Measurements from ENCODE around the gene SUN5.
"Not testable (repeated sequence)": the region's sequence is repeated elsewhere in the genome, so short reads cannot be mapped to it uniquely, and the experiment has no call there.

The SUN5 gene

DNA sequence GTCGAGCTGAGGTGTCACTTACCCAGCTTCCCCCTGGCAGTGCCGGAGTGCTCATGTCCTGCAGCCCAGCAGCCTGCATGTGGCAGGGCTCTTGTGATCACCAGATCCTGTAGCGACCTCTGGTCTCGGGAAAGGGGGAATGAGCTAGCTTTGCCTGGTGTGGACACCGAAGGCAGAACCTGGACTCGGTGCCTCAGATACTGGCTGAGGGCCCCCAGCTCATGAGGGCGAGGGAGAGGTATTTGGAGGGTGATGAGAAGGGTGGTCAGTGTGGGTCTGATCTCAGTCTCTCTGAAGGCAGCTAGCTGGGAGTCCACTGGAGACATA, 26.3 kb downstream of the SUN5 start:
- in situ Hi-C loops (cut with HindIII; ENCODE audit: low sequenced_read_pairs), result no loop called here

GRCh38 chr20:32977281-32978008, 26.8 kb downstream of the SUN5 start:
- in situ Hi-C loops (cut with HindIII; ENCODE audit: low sequenced_read_pairs), result no loop called here

DNA sequence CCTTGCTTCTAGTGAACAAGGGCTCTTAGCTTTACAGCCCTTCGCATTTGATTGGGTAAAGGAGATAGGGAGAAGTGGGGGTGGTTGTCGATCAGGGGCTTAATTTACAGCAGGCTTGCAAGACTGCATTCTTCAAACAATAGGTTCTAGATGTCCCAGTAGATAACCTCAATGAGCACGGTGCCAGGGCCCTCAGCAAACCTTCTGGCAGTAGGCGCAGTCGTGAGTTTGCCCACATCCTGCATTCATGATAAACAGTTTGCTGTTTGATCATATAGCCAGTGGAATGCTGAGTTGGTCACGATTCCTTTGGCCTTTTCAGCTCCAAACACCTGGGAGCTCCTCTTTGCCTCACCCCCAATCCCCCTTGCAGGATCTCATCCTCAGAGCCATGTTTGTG, 27.5 kb downstream of the SUN5 start:
- in situ Hi-C loops (cut with HindIII; ENCODE audit: low sequenced_read_pairs), result no loop called here

DNA sequence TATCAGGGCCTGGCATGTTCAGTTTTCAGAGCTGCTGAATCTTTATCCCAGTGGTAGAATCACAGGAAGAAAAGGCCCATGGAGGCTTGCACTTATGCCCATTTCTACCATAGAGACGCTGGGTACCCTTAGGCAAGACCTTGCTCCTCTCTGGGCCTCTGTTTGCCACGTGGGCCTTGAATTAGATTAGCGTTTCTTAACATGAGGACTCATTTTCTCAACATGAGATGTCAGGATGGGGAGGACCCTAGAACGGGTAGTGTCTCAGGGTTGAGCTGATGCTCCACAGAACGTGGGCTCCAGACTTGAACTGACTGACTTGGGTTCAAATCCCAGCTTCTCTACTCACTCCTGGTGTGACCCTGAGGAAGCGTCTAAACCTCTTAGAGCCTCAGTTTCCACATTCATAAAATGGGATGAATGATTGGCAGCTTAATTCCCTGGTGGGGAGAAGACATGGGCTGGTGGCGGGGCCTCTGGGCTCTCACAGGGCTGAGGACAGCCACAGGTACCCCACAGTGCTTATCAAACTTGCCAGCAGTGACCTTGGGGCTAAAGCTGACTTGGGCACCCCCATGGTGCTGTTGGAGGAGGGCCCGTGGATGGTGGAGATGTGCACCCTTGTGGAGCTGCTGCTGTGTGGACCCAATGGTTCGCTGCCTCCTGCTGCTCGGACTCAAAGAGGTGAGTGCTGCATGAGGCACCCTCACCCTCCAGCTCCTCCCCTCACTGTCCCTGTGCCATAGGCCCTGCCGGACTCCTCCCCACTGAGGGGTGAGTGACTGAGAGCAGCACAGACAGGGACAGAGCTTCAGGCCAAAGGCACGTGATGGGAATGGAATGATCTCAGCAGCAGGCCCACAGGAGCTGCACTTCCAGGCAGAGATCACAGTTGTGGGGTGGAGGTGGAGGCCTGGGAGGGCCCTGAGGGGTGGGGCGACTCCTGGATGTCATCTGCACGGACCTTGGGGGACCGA, 28.2 kb downstream of the SUN5 start:
- in situ Hi-C loops (cut with HindIII; ENCODE audit: low sequenced_read_pairs), result no loop called here

DNA sequence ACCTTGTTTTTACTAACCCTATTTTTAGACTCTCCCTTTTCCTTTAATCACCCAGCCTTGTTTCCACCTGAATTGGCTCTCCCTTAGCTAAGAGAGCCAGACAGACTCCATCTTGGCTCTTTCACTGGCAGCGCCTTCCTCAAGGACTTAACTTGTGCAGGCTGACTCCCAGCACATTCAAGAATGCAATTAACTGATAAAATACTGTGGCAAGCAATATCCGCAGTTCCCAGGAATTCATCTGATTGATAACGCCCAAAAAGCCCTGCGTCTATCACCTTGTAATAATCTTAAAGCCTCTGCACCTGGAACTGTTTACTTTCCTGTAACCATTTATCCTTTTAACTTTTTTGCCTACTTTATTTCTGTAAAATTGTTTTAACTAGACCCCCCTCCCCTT, 29.1 kb downstream of the SUN5 start:
- in situ Hi-C loops (cut with HindIII; ENCODE audit: low sequenced_read_pairs), result not testable (repeated sequence)

- in situ Hi-C loops (cut with HindIII; ENCODE audit: low sequenced_read_pairs), result not testable (repeated sequence)
Measured at GRCh38 chr20:32974204-32975064, 29.8 kb downstream of the SUN5 start.

DNA sequence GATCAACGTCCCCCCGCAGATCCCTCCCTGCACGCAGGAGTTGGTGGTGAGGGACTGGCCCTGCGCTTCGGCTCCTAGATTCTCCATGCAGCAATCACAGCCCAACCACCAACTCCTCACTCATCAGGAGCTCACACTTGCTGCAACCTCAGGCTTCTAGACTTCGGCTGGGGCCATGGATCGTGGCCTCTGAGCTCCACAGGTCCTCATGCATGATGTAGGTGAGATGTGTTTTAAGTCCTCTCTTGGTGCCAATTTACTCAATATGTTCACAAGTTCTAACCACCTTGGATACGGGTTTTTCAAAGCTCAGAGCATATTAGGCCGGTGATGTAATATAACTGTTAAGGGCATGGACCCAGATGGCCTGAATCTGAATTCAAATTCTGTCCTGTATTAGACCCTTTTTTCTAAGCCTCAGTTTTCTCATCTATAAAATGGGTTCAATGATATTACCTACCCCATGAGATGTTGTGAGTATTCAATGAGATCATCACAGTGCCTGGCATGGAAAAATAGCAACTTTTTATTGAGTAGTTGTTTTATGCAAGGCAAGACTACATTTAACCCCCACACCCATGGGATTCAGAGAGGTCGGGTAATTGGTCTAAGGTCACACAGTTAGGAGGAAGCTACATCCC, 31.0 kb downstream of the SUN5 start:
- in situ Hi-C loops (cut with HindIII; ENCODE audit: low sequenced_read_pairs), result no loop called here

DNA sequence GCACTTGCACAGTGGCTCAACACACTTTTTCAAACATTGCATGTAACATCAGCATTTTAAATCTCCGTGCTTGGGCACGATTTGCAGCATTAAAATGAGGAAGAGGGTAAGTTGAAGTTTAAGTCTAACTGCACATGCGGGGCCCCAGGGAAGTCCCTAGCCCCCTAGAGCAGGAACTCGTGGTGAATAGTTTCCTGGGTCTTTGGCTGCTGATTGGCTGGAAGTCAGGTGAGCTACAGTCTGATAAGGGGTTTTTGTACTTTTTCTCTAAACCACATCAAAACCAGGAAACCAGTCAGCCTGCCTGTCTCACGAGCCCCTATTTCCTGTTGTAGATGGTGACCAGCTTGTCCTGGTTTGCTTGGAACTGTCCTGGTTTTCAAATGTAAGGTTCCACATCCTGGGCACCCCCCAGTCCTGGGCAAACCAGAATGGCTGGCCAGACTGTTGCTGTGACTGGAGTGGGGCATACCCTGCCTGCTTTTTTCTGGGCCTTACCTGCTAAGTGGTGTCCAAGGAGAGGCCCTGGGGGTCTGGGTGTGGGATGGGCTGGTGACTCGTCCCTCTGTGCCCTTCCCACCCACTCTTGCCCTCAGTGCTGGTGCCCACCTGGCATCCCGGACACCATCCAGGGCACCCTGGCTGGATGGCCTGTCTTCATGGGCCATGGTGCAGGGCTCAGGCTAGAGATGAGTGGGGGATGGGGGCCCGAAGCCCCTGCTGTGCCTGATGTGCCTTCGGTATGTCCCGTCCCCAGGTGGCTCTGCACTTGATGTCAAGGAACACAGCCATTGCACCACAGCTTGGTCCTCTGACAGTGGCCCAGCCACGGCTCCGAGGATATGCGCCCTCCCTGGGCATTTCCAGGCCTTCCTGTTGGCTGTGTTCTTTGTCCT, 31.8 kb downstream of the SUN5 start:
- in situ Hi-C loops (cut with HindIII; ENCODE audit: low sequenced_read_pairs), result no loop called here

- in situ Hi-C loops (cut with HindIII; ENCODE audit: low sequenced_read_pairs), result no loop called here
Measured at GRCh38 chr20:32971703-32972161, 32.5 kb downstream of the SUN5 start.

DNA sequence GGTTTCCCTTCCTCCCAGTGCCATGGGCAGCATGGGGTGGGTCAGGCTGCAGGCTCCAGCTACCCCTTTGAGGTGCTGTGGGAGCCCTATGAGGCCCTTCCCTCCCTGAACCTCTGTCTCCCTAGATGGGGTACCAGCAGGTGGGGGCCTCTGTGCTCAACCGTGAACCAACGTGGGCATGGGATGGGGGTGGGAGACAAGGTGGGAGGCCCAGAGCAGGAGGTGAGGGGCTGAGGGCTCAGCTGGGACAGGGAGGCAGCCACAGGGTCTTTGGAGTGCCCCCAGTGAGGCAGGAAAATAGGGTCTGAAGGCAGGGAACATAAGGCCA, 33.3 kb downstream of the SUN5 start:
- in situ Hi-C loops (cut with HindIII; ENCODE audit: low sequenced_read_pairs), result no loop called here

GRCh38 chr20:32970115-32970972, 33.9 kb downstream of the SUN5 start:
- in situ Hi-C loops (cut with HindIII; ENCODE audit: low sequenced_read_pairs), result no loop called here

GRCh38 chr20:32969356-32970114, 34.7 kb downstream of the SUN5 start:
- in situ Hi-C loops (cut with HindIII; ENCODE audit: low sequenced_read_pairs), result no loop called here

DNA sequence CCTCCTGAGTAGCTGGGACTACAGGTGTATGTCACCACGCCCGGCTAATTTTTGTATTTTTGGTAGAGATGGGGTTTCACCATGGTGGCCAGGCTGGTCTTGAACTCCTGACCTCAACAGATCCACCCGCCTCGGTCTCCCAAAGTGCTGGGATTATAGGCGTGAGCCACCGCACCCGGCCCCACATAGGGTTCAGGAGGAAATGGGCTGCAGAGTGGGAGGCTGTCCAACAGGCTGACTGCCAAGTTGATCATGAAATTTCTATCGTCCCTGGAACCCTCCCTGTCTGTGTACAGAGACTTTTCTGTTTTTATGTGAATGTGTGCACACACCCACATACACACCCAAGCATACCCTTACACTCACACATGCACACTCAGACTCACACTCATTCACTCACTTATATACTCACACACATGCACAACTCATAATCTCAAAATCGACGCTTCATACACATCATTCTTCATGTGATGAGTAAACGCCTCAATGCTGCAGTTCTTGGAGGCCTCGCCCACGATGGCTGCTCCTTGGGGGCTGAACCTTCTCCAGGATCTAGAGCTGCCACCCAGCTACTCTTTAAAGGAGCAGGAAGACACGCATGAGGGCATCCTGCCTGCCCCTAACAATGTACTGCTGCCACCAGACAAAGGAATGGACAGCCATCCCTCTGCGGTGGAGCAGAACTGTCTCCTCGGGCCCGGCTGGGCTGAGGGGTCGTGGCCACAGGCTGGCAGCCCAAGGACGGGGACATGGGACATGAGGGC, 35.6 kb downstream of the SUN5 start:
- in situ Hi-C loops (cut with HindIII; ENCODE audit: low sequenced_read_pairs), result no loop called here

- in situ Hi-C loops (cut with HindIII; ENCODE audit: low sequenced_read_pairs), result no loop called here
Measured at GRCh38 chr20:32967961-32968457, 36.2 kb downstream of the SUN5 start.

- in situ Hi-C loops (cut with HindIII; ENCODE audit: low sequenced_read_pairs), result no loop called here
Measured at GRCh38 chr20:32966881-32967781, 37.1 kb downstream of the SUN5 start.

DNA sequence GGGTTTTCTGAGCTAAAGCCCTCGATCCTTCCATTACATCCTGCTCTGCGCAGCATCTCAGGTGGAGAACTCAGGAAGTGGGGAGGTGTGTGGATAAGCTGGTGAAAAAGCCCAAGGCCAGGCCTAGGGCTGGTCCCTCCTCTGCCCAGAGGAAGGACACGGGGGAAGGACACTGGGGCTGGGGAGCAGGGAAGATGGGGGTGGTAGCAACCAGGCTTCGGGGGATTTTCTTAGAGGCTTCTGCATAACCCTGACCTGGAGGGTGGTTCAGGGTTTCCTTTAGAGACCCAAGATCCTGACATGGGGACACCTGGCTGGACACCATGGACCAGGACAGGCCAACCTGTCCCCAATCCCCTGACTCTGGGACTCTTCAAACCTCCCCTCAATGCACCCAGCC, 37.9 kb downstream of the SUN5 start:
- in situ Hi-C loops (cut with HindIII; ENCODE audit: low sequenced_read_pairs), result no loop called here

Data from DLD1 (cell line).